Nucleus accumbens (tissue), 56 donors: ENCODE data around the gene GALM.
"Not testable (repeated sequence)": the region's sequence is repeated elsewhere in the genome, so short reads cannot be mapped to it uniquely, and the experiment has no call there.

ENCODE experiments used
- DNase-seq, 56 donors: peaks; one replicate each; lab custom pipeline; 2025; lab: John Stamatoyannopoulos, UW

Gene GALM

GRCh38 chr2:38706846-38707345 is 41.0 kb downstream of the GALM start:
- DNase-seq = no peak

GRCh38 chr2:38708491-38708890 is 42.6 kb downstream of the GALM start:
- not testable (repeated sequence) for DNase-seq

GRCh38 chr2:38708900-38709566 is 43.1 kb downstream of the GALM start:
- DNase-seq = no peak

GRCh38 chr2:38709567-38710194 is 43.8 kb downstream of the GALM start:
- no peak for DNase-seq

- no peak for DNase-seq
These were observed 45.6 kb downstream of the GALM start for GRCh38 chr2:38711558-38711957.

- no peak for DNase-seq
These were observed 46.5 kb downstream of the GALM start for GRCh38 chr2:38712413-38712812.

- no peak for DNase-seq
These were observed 47.0 kb downstream of the GALM start for GRCh38 chr2:38712871-38713270.

GRCh38 chr2:38713338-38713737 is 47.4 kb downstream of the GALM start:
- no peak for DNase-seq

GRCh38 chr2:38714941-38715340 is 49.0 kb downstream of the GALM start:
- DNase-seq = not testable (repeated sequence)

GRCh38 chr2:38716185-38716584 is 50.3 kb downstream of the GALM start:
- DNase-seq = no peak

- DNase-seq = no peak
These were observed 52.7 kb downstream of the GALM start for GRCh38 chr2:38718601-38719000.

- no peak for DNase-seq
These were observed 53.8 kb downstream of the GALM start for GRCh38 chr2:38719706-38720105.

GRCh38 chr2:38720613-38721241 is 54.8 kb downstream of the GALM start:
- peak in 21 of 56 donors; percentile 3 to 52 (median 16) for DNase-seq

- peak in 2 of 56 donors; percentile 5 to 7 for DNase-seq
These were observed 56.6 kb downstream of the GALM start for GRCh38 chr2:38722271-38723061.

- no peak for DNase-seq
These were observed 57.3 kb downstream of the GALM start for GRCh38 chr2:38723173-38723572.

GRCh38 chr2:38727661-38728060 is 61.7 kb downstream of the GALM start:
- no peak for DNase-seq

GRCh38 chr2:38728694-38729093 is 62.8 kb downstream of the GALM start:
- no peak for DNase-seq

- DNase-seq = no peak
These were observed 65.2 kb downstream of the GALM start for GRCh38 chr2:38731090-38731489.

GRCh38 chr2:38731684-38732221 is 65.8 kb downstream of the GALM start:
- no peak for DNase-seq

GRCh38 chr2:38733300-38733971 is 67.5 kb downstream of the GALM start:
- no peak for DNase-seq
